C4-2B (cell line): ENCODE data around the gene SRSF3.
"Not testable (repeated sequence)": the region's sequence is repeated elsewhere in the genome, so short reads cannot be mapped to it uniquely, and the experiment has no call there.

Source experiments
- H3K27ac ChIP-seq: fragments of 450-650 bp; 2 replicates; pipeline ENCODE4 v1.5.1; 2017
- CTCF ChIP-seq: fragments of 450-650 bp; conservative IDR thresholded peaks from 2 replicates; pipeline ENCODE4 v1.5.1; 2017; ENCODE audit warnings: mild to moderate bottlenecking
- ZFX ChIP-seq: fragments of 450-650 bp; IDR thresholded peaks from 2 replicates; pipeline ENCODE4 v1.6.1; 2017

SRSF3 gene

GRCh38 chr6:36578030-36578429 is 16.1 kb upstream of the SRSF3 start:
- no peak overlapping the region for H3K27ac ChIP-seq
- TF ChIP-seq CTCF (no peak), ZFX (no peak)

- no peak for TF ChIP-seq CTCF
- TF ChIP-seq ZFX = no peak
- H3K27ac ChIP-seq = no peak overlapping the region
Observed at GRCh38 chr6:36578431-36578830, 15.7 kb upstream of the SRSF3 start.

GRCh38 chr6:36580184-36580526 is 14.0 kb upstream of the SRSF3 start:
- H3K27ac ChIP-seq = no peak overlapping the region
- TF ChIP-seq CTCF = no peak
- no peak for TF ChIP-seq ZFX

- H3K27ac ChIP-seq = no peak overlapping the region
- TF ChIP-seq ZFX (no peak), CTCF (no peak)
Observed at GRCh38 chr6:36581716-36582115, 12.4 kb upstream of the SRSF3 start.

- no peak for TF ChIP-seq ZFX
- TF ChIP-seq CTCF = no peak
- H3K27ac ChIP-seq = no peak overlapping the region
Observed at GRCh38 chr6:36586606-36587005, 7.6 kb upstream of the SRSF3 start.

GRCh38 chr6:36589025-36589400 is 5.1 kb upstream of the SRSF3 start:
- H3K27ac ChIP-seq = not testable (repeated sequence)

GRCh38 chr6:36590237-36590636 is 3.9 kb upstream of the SRSF3 start:
- no peak overlapping the region for H3K27ac ChIP-seq
- TF ChIP-seq CTCF = no peak
- TF ChIP-seq ZFX = no peak

- no peak for TF ChIP-seq ZFX
- TF ChIP-seq CTCF = no peak
- H3K27ac ChIP-seq = no peak overlapping the region; the same call in 1 of the 2 replicates
Observed at GRCh38 chr6:36592221-36592655, 1.9 kb upstream of the SRSF3 start.
